ENCODE measurements around the gene IKBKE.

The IKBKE gene

GRCh38 chr1:206495493-206496046, 25.3 kb downstream of the IKBKE start:
- TF ChIP-seq CTCF (IDR thresholded peaks at IDR 0.05; ENCODE audit: extremely low read depth, insufficient read depth, missing control alignments) = no peak
- in situ Hi-C loops (cut with MboI; ENCODE audit: low pct_unique_long_range_greater_than_20kb, low sequenced_read_pairs, unreplicated experiment) = no loop called here
- DNase-seq (ENCODE audit: low spot score) = no peak

DNA sequence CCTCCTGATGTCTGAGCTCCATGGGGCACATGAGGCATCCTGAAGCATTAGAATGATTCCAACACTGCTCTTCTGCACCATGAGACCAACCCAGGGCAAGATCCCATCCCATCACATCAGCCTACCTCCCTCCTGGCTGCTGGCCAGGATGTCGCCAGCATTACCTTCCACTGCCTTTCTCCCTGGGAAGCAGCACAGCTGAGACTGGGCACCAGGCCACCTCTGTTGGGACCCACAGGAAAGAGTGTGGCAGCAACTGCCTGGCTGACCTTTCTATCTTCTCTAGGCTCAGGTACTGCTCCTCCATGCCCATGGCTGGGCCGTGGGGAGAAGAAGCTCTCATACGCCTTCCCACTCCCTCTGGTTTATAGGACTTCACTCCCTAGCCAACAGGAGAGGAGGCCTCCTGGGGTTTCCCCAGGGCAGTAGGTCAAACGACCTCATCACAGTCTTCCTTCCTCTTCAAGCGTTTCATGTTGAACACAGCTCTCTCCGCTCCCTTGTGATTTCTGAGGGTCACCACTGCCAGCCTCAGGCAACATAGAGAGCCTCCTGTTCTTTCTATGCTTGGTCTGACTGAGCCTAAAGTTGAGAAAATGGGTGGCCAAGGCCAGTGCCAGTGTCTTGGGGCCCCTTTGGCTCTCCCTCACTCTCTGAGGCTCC, 26.0 kb downstream of the IKBKE start:
- peak; percentile 62 for DNase-seq (ENCODE audit: low spot score)
- TF ChIP-seq CTCF (IDR thresholded peaks at IDR 0.05; ENCODE audit: extremely low read depth, insufficient read depth, missing control alignments) = no peak

GRCh38 chr1:206497363-206497762, 27.1 kb downstream of the IKBKE start:
- no peak for TF ChIP-seq CTCF (IDR thresholded peaks at IDR 0.05; ENCODE audit: extremely low read depth, insufficient read depth, missing control alignments)

More for the DNA sequence above, 26.0 kb downstream of the IKBKE start:
- in situ Hi-C loops (cut with MboI; ENCODE audit: low pct_unique_long_range_greater_than_20kb, low sequenced_read_pairs, unreplicated experiment) = no loop called here

DNA sequence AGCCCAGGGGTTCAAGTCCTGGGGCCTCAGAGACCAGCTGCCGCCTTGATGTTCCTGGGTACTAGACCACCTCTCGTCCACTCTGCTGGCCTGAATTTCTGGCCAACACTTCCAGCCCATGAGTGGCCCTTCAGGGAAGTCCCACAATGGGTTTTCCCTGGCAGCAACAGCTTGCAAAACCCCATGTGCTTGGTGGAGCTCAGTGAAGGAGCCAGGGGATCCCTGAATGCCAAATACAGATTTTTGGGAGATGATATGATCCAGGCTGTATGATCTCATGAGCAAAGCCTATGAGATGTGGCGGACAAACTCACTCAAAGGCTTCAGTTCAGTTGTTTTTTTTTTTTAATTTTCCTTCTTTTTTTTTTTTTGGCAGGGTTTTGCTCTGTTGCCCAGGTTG, 27.5 kb downstream of the IKBKE start:
- DNase-seq (ENCODE audit: low spot score) = no peak
- in situ Hi-C loops (cut with MboI; ENCODE audit: low pct_unique_long_range_greater_than_20kb, low sequenced_read_pairs, unreplicated experiment) = no loop called here
- no peak for TF ChIP-seq CTCF (IDR thresholded peaks at IDR 0.05; ENCODE audit: extremely low read depth, insufficient read depth, missing control alignments)

More at GRCh38 chr1:206497363-206497762, 27.1 kb downstream of the IKBKE start:
- no peak for DNase-seq (ENCODE audit: low spot score)
- in situ Hi-C loops (cut with MboI; ENCODE audit: low pct_unique_long_range_greater_than_20kb, low sequenced_read_pairs, unreplicated experiment) = no loop called here

- in situ Hi-C loops (cut with MboI; ENCODE audit: low pct_unique_long_range_greater_than_20kb, low sequenced_read_pairs, unreplicated experiment) = no loop called here
- DNase-seq (ENCODE audit: low spot score) = no peak
- TF ChIP-seq CTCF (IDR thresholded peaks at IDR 0.05; ENCODE audit: extremely low read depth, insufficient read depth, missing control alignments) = no peak
Observed at GRCh38 chr1:206498685-206499084, 28.4 kb downstream of the IKBKE start.

- TF ChIP-seq CTCF (IDR thresholded peaks at IDR 0.05; ENCODE audit: extremely low read depth, insufficient read depth, missing control alignments) = no peak
- no peak for DNase-seq (ENCODE audit: low spot score)
- in situ Hi-C loops (cut with MboI; ENCODE audit: low pct_unique_long_range_greater_than_20kb, low sequenced_read_pairs, unreplicated experiment) = no loop called here
Observed at GRCh38 chr1:206500046-206500445, 29.8 kb downstream of the IKBKE start.
